ENCODE measurements around the gene KRT15.

The KRT15 gene

DNA sequence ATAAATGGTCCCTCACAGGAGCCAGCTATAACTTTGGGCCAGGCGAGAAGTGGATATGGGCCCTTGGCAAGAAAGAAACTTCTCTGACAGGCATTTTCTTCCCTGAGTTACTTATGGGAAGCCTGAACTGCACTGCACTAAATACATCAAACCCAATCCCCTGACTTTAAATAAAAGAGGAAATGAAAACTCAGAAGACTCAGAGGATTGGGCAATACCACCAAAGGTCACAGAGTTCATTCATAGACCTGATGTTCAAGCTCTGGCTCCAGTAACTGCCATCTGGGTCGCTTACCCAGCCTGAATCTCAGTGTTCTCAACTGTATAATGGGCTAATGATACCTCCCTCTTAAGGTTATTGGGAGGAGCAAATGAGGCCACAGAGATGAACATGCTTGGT lies 38.6 kb downstream of the KRT15 start:
- DNase-seq = no peak

DNA sequence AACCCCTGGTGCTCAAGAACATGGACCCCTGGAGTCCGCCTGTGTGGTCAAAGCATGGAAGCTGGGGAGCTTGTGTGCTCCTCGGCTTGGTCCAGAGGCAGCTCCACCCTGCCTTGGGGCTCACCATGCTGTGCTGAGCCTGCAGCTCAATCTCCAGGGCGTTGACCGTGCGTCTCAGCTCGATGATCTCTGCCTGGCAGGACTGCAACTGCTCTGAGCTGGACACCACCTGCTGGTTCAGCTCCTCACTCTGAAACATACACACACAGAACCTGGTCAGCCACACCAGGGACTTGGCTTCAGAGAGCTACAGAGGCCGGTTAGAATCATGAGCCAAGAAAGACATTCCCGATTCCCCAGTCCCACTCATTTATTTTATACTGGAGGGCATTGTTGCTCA lies 40.5 kb downstream of the KRT15 start:
- DNase-seq = no peak

DNA sequence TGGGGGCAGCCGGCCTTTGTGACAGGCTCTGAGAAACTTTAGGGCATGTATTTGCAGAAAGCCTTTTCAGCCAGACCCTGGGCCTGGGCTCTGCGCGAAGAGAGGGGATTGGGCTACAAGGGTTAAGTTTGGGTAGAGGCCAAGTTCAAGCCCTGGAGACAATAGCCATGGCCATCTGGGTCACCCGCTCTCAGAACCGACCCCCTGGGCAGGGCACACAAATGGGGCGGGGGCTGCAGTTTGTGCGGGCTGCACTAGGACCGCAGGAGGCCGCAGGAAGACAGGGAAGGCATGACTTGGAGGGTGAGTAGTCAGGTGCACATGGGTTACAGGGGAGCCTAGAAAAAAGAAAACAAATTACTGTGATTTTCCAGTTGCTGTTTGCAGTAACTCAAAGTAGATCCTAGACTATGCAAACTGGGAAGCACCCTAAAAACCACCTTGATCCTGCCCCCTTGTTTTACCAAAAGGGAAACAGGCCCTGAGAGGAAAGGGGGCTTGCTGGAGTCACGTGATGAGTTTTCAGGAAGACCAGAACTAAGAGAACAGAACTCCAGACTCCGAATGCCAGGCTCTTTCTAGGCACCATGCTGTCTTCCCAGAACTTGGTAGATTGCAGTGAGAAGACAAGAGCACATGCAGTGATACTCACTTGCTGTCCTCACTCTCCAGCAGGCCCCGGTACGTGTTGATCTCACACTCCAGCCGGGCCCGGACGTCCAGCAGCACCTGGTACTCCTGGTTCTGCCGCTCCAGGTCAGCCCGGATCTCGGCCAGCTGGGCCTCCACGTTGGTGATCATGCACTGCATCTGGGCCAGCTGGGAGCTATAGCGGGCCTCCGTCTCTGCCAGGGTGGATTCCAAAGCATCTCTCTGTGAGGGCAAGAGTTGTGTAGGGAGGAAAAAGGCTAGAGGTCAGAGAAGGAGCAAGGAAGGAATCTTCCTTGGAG lies 41.5 kb downstream of the KRT15 start:
- DNase-seq = no peak

DNA sequence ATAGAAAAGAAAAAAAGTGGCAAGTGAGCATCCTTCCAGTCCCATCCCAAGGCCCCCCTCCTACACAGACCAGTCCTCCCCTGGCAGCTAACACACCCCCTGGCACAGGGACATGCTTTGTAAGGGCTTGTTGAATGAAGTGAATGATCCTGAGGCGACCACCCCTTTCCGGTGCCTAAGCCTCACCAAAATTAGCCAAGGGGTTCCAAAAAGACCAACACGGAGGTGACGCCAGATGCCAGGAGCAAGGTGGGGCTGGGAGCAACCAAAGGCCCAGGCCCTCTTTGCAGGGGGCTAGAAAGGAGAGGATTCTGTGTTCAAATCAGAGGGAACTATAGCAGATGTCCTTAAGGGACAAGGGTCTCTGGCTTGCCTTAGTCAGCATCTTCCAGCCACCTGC lies 43.3 kb downstream of the KRT15 start:
- DNase-seq = no peak

DNA sequence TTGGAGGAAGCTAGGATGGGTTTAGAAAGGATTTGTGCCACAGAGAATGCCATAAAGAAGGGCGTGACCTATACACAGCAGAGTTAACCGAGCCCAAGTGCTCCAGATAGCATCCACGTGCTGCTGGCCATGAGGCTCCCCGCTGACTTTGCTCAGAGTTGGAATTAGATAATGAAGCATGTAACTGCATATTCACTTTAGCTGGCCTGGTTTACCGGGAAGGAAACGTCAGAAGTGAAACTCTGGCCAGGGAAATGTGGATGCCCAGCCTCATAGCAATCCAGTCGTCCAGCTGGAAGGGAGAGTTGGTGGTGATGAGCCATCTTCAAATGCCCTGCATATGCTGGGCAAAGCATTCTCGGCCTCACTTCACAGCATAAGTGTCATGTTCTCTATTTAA lies 43.8 kb downstream of the KRT15 start:
- DNase-seq = no peak

DNA sequence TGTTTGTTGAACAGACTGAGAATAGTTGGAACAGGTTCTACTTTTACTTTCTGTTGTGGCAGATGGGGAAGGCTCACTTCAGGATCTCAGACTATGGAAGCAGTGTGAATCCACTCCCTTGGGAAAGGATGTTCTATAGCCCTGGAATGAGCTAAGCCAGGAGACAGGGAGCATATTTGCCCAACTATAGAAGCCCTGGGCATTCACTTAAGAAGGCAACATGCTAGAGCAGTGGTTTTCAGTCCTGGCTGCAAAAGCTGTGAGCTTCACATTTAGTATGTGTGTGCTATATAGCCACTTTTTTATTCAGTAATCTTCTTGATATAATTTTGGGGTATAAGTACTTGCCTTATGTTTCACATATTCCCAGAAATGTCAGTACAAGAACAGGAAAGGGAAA lies 50.3 kb downstream of the KRT15 start:
- no peak for DNase-seq

DNA sequence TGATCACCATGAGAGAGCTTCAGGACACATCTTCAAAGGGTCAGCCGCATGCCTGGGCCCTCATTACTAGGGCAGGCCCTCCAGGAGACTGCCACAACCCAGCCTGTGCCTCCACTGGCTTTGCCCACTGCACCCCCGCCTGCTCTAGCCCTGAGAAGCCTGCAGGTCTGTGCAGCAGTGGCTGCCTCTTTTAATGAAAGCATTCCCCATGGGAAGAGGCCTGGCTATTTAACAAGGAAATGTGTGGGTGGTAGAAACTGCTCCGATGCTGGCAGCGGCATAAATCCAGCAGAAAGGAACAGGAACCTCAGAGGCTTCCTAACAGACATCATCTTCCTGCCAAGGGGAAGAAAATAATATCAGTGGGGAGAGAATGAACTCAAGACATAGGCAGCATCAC lies 51.1 kb downstream of the KRT15 start:
- no peak for DNase-seq

DNA sequence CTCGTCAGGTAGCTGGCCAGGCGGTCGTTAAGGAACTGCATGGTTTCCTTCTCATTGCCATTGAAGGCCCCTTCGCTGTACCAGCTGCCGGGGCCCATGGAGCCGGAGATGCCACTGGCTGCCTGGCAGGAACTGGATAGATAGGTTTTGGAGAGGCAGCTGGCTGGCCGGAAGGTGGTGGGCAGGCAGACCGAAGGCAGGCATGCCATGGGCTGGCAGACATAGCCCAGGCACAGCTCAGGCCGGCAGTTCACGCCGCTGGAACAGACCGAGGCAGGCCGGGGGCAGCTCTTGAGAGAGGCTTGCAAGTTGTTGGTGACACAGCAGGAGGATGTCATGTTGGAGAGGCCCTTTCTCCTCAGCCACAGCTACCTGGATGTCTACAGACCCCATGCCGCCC lies 51.7 kb downstream of the KRT15 start, which contains the start of gene KRT32:
Gene KRT32 (minus strand): TSS at position 399 of the 400 bp plus-strand sequence. CDS start 61 bp downstream, at position 338.
- no peak for DNase-seq

DNA sequence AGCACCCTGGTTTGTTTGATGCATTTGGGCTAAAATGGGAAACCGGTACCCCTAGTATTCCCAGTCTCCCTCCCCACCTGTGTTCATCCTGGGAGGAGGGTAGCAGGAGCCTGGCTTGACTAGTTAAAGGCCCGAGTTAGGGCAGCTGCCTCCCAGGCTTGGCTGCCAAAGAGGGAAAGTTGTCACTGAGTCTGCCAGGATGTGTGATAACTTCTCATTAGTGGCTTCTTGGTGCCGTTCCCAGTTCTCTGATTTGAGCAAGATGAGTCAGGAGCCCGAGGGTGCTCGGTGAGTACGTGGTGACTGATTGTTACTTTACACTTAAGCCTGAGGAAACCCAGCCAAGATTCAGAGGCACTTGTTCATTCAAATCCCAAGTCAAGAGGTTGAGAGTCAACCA lies 54.0 kb downstream of the KRT15 start:
- DNase-seq = no peak

DNA sequence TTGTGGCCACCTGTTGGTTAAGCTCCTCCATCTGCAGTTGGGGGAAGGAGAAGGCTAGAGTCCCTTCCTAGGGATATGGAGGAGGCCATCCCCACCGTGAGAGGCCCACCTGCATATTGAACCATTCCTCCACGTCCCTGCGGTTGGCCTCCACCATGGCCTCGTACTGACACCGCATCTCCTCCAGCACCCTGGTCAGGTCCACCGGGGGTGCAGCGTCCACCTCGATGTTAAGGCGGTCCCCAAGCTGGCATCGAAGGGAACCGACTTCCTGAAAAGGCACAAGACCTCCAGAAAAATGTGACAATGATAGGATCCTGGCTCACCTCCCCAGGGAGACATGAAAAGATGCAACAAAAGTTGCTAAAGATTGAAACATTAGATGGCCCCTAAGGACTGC lies 54.5 kb downstream of the KRT15 start:
- no peak for DNase-seq

DNA sequence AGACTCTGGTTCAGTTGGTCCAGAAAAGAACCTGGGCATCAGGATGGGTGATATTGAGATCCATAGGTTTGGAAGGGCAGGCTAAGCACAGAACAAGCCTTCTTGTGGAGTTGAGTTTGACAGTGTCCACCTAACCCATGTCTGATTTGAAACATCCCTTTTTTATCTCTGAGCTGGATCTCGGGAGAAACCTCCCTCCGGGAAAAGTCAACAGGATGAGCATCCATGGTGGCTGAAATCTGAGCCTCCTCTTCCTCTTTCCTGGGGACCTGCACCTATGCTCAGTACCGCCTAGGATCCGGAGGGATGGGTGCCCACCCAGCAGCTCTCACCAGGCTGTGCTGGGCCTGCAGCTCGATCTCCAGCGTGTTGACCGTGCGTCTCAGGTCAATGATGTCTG lies 54.9 kb downstream of the KRT15 start:
- no peak for DNase-seq
